Measurements from ENCODE around the gene USP21. TPM values are rescaled to one million over a fixed set of nuclear protein-coding genes. Genes with fewer than 3 reads are reported as not detected.

USP21 gene
- total and polyA plus RNA-seq, 9 of the 15 experiments (the other 6 are each of a cell fraction or from before 2014, with no cell fraction given) = 4.9 to 52.4 (median 21.6) TPM

DNA sequence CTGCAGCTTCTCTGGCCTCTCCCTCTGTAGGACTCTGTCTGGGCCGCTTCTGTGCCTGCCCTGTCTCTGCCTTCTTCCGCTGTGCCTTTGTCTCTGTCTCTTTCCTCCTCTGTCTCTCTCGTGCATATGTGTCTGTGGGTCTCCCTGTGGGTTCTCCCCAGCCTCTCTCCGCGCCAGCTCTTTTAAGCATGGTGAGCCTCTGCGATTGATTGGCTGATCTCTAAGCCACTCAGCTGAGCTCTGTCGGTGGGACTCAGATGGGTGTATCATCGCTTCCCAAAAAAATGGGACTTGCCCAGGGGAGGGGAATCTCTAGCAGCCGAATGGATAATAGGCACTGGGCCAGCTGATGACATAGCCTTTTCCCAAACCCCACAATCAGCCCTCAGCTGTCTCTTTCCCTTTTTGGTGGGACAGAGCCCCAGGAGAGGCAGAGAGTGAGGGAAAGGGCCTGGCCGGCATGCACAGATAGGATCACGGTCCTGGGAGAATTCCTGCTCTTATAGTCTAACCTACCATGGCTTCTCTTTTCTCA, 39.7 kb downstream of the USP21 start, which contains the start of gene ADAMTS4 (continued):
- TF ChIP-seq, protein P1, sequence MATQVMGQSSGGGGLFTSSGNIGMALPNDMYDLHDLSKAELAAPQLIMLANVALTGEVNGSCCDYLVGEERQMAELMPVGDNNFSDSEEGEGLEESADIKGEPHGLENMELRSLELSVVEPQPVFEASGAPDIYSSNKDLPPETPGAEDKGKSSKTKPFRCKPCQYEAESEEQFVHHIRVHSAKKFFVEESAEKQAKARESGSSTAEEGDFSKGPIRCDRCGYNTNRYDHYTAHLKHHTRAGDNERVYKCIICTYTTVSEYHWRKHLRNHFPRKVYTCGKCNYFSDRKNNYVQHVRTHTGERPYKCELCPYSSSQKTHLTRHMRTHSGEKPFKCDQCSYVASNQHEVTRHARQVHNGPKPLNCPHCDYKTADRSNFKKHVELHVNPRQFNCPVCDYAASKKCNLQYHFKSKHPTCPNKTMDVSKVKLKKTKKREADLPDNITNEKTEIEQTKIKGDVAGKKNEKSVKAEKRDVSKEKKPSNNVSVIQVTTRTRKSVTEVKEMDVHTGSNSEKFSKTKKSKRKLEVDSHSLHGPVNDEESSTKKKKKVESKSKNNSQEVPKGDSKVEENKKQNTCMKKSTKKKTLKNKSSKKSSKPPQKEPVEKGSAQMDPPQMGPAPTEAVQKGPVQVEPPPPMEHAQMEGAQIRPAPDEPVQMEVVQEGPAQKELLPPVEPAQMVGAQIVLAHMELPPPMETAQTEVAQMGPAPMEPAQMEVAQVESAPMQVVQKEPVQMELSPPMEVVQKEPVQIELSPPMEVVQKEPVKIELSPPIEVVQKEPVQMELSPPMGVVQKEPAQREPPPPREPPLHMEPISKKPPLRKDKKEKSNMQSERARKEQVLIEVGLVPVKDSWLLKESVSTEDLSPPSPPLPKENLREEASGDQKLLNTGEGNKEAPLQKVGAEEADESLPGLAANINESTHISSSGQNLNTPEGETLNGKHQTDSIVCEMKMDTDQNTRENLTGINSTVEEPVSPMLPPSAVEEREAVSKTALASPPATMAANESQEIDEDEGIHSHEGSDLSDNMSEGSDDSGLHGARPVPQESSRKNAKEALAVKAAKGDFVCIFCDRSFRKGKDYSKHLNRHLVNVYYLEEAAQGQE (IDR thresholded peaks at IDR 0.05; ENCODE audit: borderline replicate concordance) = no peak
- TF ChIP-seq, protein P1 (CRISPR knock-in tag; IDR thresholded peaks at IDR 0.05; ENCODE audit: low read depth) = no peak
- TF ChIP-seq, protein P2, sequence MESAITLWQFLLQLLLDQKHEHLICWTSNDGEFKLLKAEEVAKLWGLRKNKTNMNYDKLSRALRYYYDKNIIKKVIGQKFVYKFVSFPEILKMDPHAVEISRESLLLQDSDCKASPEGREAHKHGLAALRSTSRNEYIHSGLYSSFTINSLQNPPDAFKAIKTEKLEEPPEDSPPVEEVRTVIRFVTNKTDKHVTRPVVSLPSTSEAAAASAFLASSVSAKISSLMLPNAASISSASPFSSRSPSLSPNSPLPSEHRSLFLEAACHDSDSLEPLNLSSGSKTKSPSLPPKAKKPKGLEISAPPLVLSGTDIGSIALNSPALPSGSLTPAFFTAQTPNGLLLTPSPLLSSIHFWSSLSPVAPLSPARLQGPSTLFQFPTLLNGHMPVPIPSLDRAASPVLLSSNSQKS (CRISPR knock-in tag; IDR thresholded peaks at IDR 0.05) = no peak
- TF ChIP-seq GABPB1 (CRISPR knock-in tag; IDR thresholded peaks at IDR 0.05) = no peak
- no peak for TF ChIP-seq ZNF197 (CRISPR knock-in tag; IDR thresholded peaks at IDR 0.05; ENCODE audit: low read depth)
- TF ChIP-seq ZNF324 (CRISPR knock-in tag; IDR thresholded peaks at IDR 0.05) = no peak
- TF ChIP-seq, protein P3, sequence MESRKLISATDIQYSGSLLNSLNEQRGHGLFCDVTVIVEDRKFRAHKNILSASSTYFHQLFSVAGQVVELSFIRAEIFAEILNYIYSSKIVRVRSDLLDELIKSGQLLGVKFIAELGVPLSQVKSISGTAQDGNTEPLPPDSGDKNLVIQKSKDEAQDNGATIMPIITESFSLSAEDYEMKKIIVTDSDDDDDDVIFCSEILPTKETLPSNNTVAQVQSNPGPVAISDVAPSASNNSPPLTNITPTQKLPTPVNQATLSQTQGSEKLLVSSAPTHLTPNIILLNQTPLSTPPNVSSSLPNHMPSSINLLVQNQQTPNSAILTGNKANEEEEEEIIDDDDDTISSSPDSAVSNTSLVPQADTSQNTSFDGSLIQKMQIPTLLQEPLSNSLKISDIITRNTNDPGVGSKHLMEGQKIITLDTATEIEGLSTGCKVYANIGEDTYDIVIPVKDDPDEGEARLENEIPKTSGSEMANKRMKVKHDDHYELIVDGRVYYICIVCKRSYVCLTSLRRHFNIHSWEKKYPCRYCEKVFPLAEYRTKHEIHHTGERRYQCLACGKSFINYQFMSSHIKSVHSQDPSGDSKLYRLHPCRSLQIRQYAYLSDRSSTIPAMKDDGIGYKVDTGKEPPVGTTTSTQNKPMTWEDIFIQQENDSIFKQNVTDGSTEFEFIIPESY (CRISPR knock-in tag; IDR thresholded peaks at IDR 0.05) = no peak
- TF ChIP-seq BHLHE40 (IDR thresholded peaks at IDR 0.05; ENCODE audit: low read length) = no peak
- no peak for TF ChIP-seq ZBTB7A (IDR thresholded peaks at IDR 0.05; ENCODE audit: borderline replicate concordance, control insufficient read depth, low read depth, low read length)
- TF ChIP-seq CCNT2 (IDR thresholded peaks at IDR 0.05; ENCODE audit: borderline replicate concordance, extremely low read depth, insufficient read length, low read depth, low read length) = no peak
- peak; percentile 67 for TF ChIP-seq POLR2A (conservative IDR thresholded peaks at IDR 0.05)
- TF ChIP-seq, protein P4, sequence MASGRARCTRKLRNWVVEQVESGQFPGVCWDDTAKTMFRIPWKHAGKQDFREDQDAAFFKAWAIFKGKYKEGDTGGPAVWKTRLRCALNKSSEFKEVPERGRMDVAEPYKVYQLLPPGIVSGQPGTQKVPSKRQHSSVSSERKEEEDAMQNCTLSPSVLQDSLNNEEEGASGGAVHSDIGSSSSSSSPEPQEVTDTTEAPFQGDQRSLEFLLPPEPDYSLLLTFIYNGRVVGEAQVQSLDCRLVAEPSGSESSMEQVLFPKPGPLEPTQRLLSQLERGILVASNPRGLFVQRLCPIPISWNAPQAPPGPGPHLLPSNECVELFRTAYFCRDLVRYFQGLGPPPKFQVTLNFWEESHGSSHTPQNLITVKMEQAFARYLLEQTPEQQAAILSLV (tag; IDR thresholded peaks at IDR 0.05) = no peak
- TF ChIP-seq RUNX1 (IDR thresholded peaks at IDR 0.05; ENCODE audit: low read depth) = no peak
- TF ChIP-seq ZNF224 (CRISPR knock-in tag; IDR thresholded peaks at IDR 0.05) = no peak
